ENCODE measurements around the gene RAB11FIP4. TPM values are rescaled to one million over a fixed set of nuclear protein-coding genes. Genes with fewer than 3 reads are reported as not detected.

Gene RAB11FIP4
- total RNA-seq, 2 donors from 2014 or later = 39.1 to 40.8 TPM

GRCh38 chr17:31534223-31534888, 142.9 kb downstream of the RAB11FIP4 start:
- H3K27me3 Mint-ChIP-seq (ENCODE audit: low read depth) = no peaks in the 10 kb centered on the region
- DNase-seq (no peak), ATAC-seq (replicated peaks in 1 of 2) (no peak)
- no peak overlapping the region for H3K4me3 Mint-ChIP-seq
- H3K4me1 Mint-ChIP-seq (ENCODE audit: low read depth) = peaks cover 21% of the 10 kb centered on the region
- no peaks in the 10 kb centered on the region for H3K9me3 Mint-ChIP-seq
- peaks cover 1 to 7% of the 10 kb centered on the region in 2 donors for H3K36me3 Mint-ChIP-seq (ENCODE audit: insufficient read depth in 2 of 2)
- H3K27ac Mint-ChIP-seq = no peak overlapping the region

DNA sequence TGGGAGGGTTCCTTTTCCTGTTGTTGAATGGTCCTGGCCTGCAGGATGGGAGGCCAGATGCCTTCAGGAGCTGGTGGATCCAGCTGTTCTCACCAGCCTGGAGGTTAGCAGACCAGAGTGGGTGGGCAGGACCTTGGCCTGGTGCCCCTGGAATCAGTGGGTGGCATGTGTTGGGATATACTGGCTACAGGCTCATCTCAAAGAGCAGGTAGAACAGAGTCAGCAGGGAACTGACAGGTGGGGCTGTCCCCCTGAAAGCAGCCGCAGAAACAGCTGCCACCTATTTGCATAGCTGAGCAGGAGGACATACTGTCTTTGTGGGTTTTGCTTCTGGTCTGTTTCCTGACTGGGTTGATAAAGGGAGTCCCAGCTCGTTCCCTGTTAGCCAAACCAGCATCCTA, 144.1 kb downstream of the RAB11FIP4 start:
- Mint-ChIP-seq H3K27me3 (ENCODE audit: low read depth) (no peaks in the 10 kb centered on the region), H3K9me3 (no peaks in the 10 kb centered on the region), H3K27ac (no peak overlapping the region), H3K4me1 (ENCODE audit: low read depth) (peaks cover 21% of the 10 kb centered on the region), H3K4me3 (no peak overlapping the region), H3K36me3 (ENCODE audit: insufficient read depth in 2 of 2) (peaks cover 1 to 7% of the 10 kb centered on the region in 2 donors)
- DNase-seq (peak; percentile 33 to 49), ATAC-seq (replicated peaks in 1 of 2) (peak; percentile 80 to 83)

DNA sequence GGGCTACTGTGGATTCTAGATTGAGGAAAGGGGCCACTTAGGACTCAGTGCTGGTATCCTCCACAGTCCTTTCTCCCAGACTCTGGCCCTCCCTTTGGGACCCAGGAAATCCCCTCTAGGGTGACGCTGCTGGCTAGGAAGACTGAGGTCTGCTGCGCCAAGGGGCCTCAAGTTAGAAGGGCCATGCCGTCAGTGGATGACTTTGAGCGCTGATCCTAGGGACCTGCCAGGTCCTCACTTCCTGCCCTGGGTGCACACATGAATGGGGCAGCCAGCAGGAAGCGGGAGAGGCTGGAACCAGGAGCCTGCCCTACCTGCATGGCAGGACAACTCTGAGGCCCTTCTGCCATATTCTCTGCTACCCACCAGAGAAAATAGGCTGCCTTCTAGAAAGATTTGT, 145.0 kb downstream of the RAB11FIP4 start:
- ATAC-seq (replicated peaks in 1 of 2) (no peak), DNase-seq (no peak)
- H3K4me3 Mint-ChIP-seq = no peak overlapping the region
- H3K4me1 Mint-ChIP-seq (ENCODE audit: low read depth) = peaks cover 21% of the 10 kb centered on the region
- no peak overlapping the region for H3K27ac Mint-ChIP-seq
- no peaks in the 10 kb centered on the region for H3K27me3 Mint-ChIP-seq (ENCODE audit: low read depth)
- H3K9me3 Mint-ChIP-seq = no peaks in the 10 kb centered on the region
- peaks cover 1 to 6% of the 10 kb centered on the region in 2 donors for H3K36me3 Mint-ChIP-seq (ENCODE audit: insufficient read depth in 2 of 2)

- Mint-ChIP-seq H3K9me3 (no peaks in the 10 kb centered on the region), H3K27ac (no peak overlapping the region), H3K4me3 (no peak overlapping the region), H3K4me1 (ENCODE audit: low read depth) (peaks cover 20% of the 10 kb centered on the region), H3K27me3 (ENCODE audit: low read depth) (no peaks in the 10 kb centered on the region), H3K36me3 (ENCODE audit: insufficient read depth in 2 of 2) (peaks cover under 1 to 2% of the 10 kb centered on the region in 2 donors)
- DNase-seq = no peak
- ATAC-seq (replicated peaks in 1 of 2) = no peak
These were observed 146.1 kb downstream of the RAB11FIP4 start for GRCh38 chr17:31537565-31538011.

DNA sequence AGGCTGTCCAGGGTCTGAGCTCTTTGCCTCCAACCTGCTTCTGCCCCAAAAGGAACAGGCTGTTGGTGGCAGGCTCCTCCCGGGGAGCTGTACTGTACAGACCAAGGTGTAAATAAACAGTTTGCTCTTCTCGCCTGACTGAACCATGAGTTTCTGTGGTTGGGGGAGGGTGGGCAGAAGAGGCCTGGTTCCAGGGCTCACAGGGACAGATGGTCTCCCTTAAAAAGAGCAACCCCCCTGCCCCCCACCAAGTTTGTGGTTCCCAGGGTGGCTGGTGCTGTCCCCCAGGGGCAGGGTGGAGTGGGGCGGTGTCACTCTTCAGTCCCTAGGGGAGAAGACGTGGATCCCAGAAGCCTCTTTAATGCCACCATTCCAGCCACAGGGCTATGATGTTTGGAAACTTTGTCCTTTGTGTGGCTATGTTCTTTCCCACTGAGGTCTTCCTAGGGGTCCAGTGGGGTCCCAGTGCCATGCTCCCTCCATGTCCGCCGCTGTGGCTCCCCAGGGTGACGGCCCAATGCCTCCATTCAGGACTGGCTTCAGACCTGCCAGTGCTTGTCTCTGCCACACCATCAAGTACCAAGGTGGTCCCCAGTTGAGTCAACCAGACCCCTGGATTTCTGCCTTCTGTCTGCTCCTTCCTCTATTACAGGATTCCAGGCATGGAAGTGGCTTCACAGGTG, 146.7 kb downstream of the RAB11FIP4 start:
- no peak for ATAC-seq (replicated peaks in 1 of 2)
- Mint-ChIP-seq H3K9me3 (no peaks in the 10 kb centered on the region), H3K4me3 (no peak overlapping the region), H3K36me3 (ENCODE audit: insufficient read depth in 2 of 2) (peaks cover 0 to 2% of the 10 kb centered on the region in 2 donors), H3K27ac (no peak overlapping the region), H3K4me1 (ENCODE audit: low read depth) (peaks cover 14% of the 10 kb centered on the region), H3K27me3 (ENCODE audit: low read depth) (no peaks in the 10 kb centered on the region)
- no peak for DNase-seq

GRCh38 chr17:31540602-31541307, 149.3 kb downstream of the RAB11FIP4 start:
- Mint-ChIP-seq H3K27me3 (ENCODE audit: low read depth) (no peaks in the 10 kb centered on the region), H3K36me3 (ENCODE audit: insufficient read depth in 2 of 2) (peaks cover 0 to 2% of the 10 kb centered on the region in 2 donors), H3K9me3 (no peaks in the 10 kb centered on the region), H3K4me3 (no peak overlapping the region), H3K27ac (no peak overlapping the region), H3K4me1 (ENCODE audit: low read depth) (peaks cover 3% of the 10 kb centered on the region)
- DNase-seq (no peak), ATAC-seq (replicated peaks in 1 of 2) (no peak)

GRCh38 chr17:31541559-31541958, 150.1 kb downstream of the RAB11FIP4 start:
- Mint-ChIP-seq H3K4me1 (ENCODE audit: low read depth) (no peaks in the 10 kb centered on the region), H3K9me3 (no peaks in the 10 kb centered on the region), H3K36me3 (ENCODE audit: insufficient read depth in 2 of 2) (peaks cover 0 to 2% of the 10 kb centered on the region in 2 donors), H3K27ac (no peak overlapping the region), H3K4me3 (no peak overlapping the region), H3K27me3 (ENCODE audit: low read depth) (no peaks in the 10 kb centered on the region)
- ATAC-seq (replicated peaks in 1 of 2) = peak; percentile 22
- DNase-seq = no peak

DNA sequence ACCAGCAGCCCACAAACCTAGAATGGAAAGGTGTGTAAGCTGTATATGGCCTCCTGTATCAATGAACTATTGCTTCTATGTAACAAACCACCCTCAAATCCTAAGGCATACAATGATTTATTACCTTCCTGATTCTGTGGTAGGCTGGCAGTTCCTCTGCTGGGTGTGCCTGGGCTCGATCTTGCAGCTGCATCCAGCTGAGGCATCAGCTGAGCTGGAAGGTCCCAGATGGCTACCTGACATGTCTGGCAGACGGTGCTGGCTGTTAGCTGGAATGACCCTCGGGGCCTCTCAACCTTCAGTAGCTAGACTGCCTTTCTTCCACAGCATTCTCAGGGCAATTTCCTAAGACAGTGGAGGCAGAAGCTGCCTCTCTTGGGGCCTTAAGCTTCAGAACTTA, 152.7 kb downstream of the RAB11FIP4 start:
- DNase-seq = no peak
- Mint-ChIP-seq H3K4me1 (ENCODE audit: low read depth) (peaks cover 12% of the 10 kb centered on the region), H3K27ac (no peak overlapping the region), H3K4me3 (no peak overlapping the region), H3K27me3 (ENCODE audit: low read depth) (no peaks in the 10 kb centered on the region), H3K36me3 (ENCODE audit: insufficient read depth in 2 of 2) (no peaks in the 10 kb centered on the region), H3K9me3 (no peaks in the 10 kb centered on the region)
- no peak for ATAC-seq (replicated peaks in 1 of 2)

GRCh38 chr17:31546650-31547049, 155.2 kb downstream of the RAB11FIP4 start:
- DNase-seq = no peak
- no peak overlapping the region for H3K27ac Mint-ChIP-seq
- no peak overlapping the region for H3K4me3 Mint-ChIP-seq
- peaks cover 1 to 2% of the 10 kb centered on the region in 2 donors for H3K36me3 Mint-ChIP-seq (ENCODE audit: insufficient read depth in 2 of 2)
- H3K4me1 Mint-ChIP-seq (ENCODE audit: low read depth) = peaks cover 21% of the 10 kb centered on the region
- H3K27me3 Mint-ChIP-seq (ENCODE audit: low read depth) = no peaks in the 10 kb centered on the region
- H3K9me3 Mint-ChIP-seq = no peaks in the 10 kb centered on the region
- no peak for ATAC-seq (replicated peaks in 1 of 2)

DNA sequence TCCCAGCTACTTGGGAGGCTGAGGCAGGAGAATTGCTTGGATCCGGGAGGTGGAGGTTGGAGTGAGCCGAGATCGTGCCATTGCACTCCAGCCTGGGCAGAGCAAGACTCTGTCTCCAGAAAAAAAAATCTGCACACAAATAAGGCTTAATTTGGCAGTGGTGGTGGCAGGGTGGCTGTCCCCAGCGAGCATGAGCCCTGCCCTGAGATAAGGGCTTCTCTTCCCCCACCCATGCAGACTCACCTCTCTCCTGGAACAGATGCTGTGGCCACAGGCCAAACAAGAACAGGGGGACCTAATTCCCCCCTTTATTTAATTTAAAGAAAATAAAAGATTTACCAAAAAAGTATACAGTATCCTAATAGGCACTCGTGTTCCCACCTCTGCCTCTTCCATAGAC, 157.2 kb downstream of the RAB11FIP4 start:
- ATAC-seq (replicated peaks in 1 of 2) (no peak), DNase-seq (peak in 1 of 2 donors; percentile 8)
- no peaks in the 10 kb centered on the region for H3K27me3 Mint-ChIP-seq (ENCODE audit: low read depth)
- peaks cover 21% of the 10 kb centered on the region for H3K4me1 Mint-ChIP-seq (ENCODE audit: low read depth)
- H3K9me3 Mint-ChIP-seq = no peaks in the 10 kb centered on the region
- peak overlapping the region; percentile 87 to 91 for H3K4me3 Mint-ChIP-seq
- H3K27ac Mint-ChIP-seq = peak overlapping the region; percentile 80
- H3K36me3 Mint-ChIP-seq (ENCODE audit: insufficient read depth in 2 of 2) = peaks cover 1 to 2% of the 10 kb centered on the region in 2 donors

DNA sequence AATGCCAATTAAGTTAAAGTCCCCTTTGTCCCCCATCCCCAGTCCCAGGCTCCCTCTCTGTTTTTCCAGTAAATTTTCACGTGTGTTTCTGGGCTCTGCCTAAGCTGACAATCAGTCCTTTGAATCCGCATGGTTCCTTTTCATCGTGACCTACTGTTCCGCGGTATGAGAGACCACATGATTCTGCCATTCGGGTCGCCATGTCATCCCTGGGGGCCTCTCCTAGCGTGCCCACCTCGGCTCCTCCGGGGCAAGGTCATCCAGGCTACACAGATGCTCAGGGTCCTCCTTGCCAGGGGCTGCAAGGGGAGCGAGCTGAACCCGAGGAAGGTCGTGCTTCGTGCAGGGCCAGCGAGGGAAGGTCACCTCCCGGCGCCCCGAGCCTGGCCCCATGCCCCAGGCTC, 157.6 kb downstream of the RAB11FIP4 start:
- Mint-ChIP-seq H3K4me1 (ENCODE audit: low read depth) (peaks cover 21% of the 10 kb centered on the region), H3K9me3 (no peaks in the 10 kb centered on the region), H3K4me3 (peak overlapping the region; percentile 87 to 91), H3K36me3 (ENCODE audit: insufficient read depth in 2 of 2) (peaks cover 1 to 2% of the 10 kb centered on the region in 2 donors), H3K27me3 (ENCODE audit: low read depth) (no peaks in the 10 kb centered on the region), H3K27ac (peak overlapping the region; percentile 80)
- DNase-seq (no peak), ATAC-seq (replicated peaks in 1 of 2) (peak; percentile 14 to 16)

- H3K36me3 Mint-ChIP-seq (ENCODE audit: insufficient read depth in 2 of 2) = peaks cover 1 to 2% of the 10 kb centered on the region in 2 donors
- peak; percentile 83 to 86 for ATAC-seq (replicated peaks in 1 of 2)
- H3K9me3 Mint-ChIP-seq = no peaks in the 10 kb centered on the region
- peak overlapping the region; percentile 88 for H3K27ac Mint-ChIP-seq
- H3K4me1 Mint-ChIP-seq (ENCODE audit: low read depth) = peaks cover 21% of the 10 kb centered on the region
- no peaks in the 10 kb centered on the region for H3K27me3 Mint-ChIP-seq (ENCODE audit: low read depth)
- H3K4me3 Mint-ChIP-seq = peak overlapping the region; percentile 87 to 91
- peak; percentile 87 to 94 for DNase-seq
These were observed 158.3 kb downstream of the RAB11FIP4 start for GRCh38 chr17:31549525-31550388.
